HG03103 (cell line): ENCODE measurements around the gene DEF6.

Experiments used
- ATAC-seq: cut with Tn5 transposase; IDR thresholded peaks from one replicate; pipeline ENCODE4 v1.9.1; 2021; ENCODE audit warnings: low read depth; ENCODE audit not compliant: unreplicated experiment

Gene DEF6

GRCh38 chr6:35370124-35370741 lies 72.6 kb downstream of the DEF6 start:
- no peak for ATAC-seq

- no peak for ATAC-seq
Observed at GRCh38 chr6:35370785-35371493, 73.3 kb downstream of the DEF6 start.
